IMR-90 (cell line): ENCODE data around the gene PRAF2. TPM values are rescaled to one million over a fixed set of nuclear protein-coding genes. Genes with fewer than 3 reads are reported as not detected.
A peak's percentile ranks its signal among the peaks of the same experiment; 100 is the strongest.

ENCODE experiments used
- ATAC-seq: fragments of 200-7000 bp; cut with Tn5 transposase; 2 replicates; pipeline ENCODE4 v1.9.1; 2020; ENCODE audit warnings: low read depth, mild to moderate bottlenecking, moderate library complexity
- BruUV-seq: library from RNA; stranded (reverse); fragments of 400-500 nt; replicated peaks from 2 replicates; lab custom pipeline; 2021; lab: Mats Ljungman, UMichigan
- CTCF ChIA-PET: fragments of 300-600 bp; formaldehyde crosslinking; extraction: SDS; loops from one replicate; lab custom pipeline; 2021; ENCODE audit warnings: antibody characterized with exemption; lab: Yijun Ruan, JAX
- POLR2A ChIA-PET: fragments of 300-600 bp; sonication (Branson Sonifier 250); formaldehyde crosslinking; loops from one replicate; lab custom pipeline; 2022; ENCODE audit warnings: antibody characterized with exemption; ENCODE audit not compliant: unreplicated experiment; lab: Charles Lee
- DNase-seq: peaks from one replicate; pipeline ENCODE4 v3.0.0; 2013
- H2AFZ ChIP-seq: replicated peaks from 2 replicates; pipeline ENCODE3; 2013; ENCODE audit warnings: low read length, mild to moderate bottlenecking; ENCODE audit not compliant: poor library complexity
- H2AK5ac ChIP-seq: 2 replicates; pipeline ENCODE4 v1.6.1; 2013; ENCODE audit warnings: low read depth, low read length, inconsistent platforms
- H2AK9ac ChIP-seq: replicated peaks from 2 replicates; pipeline ENCODE3; 2013; ENCODE audit warnings: mild to moderate bottlenecking, low read depth, low read length, moderate library complexity; ENCODE audit not compliant: poor library complexity
- H2BK120ac ChIP-seq: 2 replicates; pipeline ENCODE4 v1.6.1; 2013; ENCODE audit warnings: low read depth, low read length, inconsistent platforms
- H2BK15ac ChIP-seq: 3 replicates; pipeline ENCODE4 v1.6.1; 2013; ENCODE audit warnings: low read depth, low read length, inconsistent platforms
- H2BK20ac ChIP-seq: 2 replicates; pipeline ENCODE4 v1.6.1; 2013; ENCODE audit warnings: low read depth, mild to moderate bottlenecking, inconsistent platforms, low read length, moderate library complexity
- H2BK5ac ChIP-seq: 2 replicates; pipeline ENCODE4 v1.6.1; 2013; ENCODE audit warnings: mild to moderate bottlenecking, low read depth, low read length, inconsistent platforms; ENCODE audit not compliant: poor library complexity, severe bottlenecking
- H3K14ac ChIP-seq: replicated peaks from 2 replicates; pipeline ENCODE4 v1.6.1; 2013; ENCODE audit warnings: low read depth, low read length, inconsistent platforms
- H3K18ac ChIP-seq: 2 replicates; pipeline ENCODE4 v1.6.1; 2013; ENCODE audit warnings: low read depth, low read length, control low read depth
- H3K23ac ChIP-seq: 2 replicates; pipeline ENCODE4 v1.6.1; 2013; ENCODE audit warnings: low read depth, low read length, inconsistent platforms
- H3K27ac ChIP-seq: 2 replicates; pipeline ENCODE4 v1.5.1; 2013; ENCODE audit warnings: mild to moderate bottlenecking, control low read depth, low read length; ENCODE audit not compliant: insufficient read depth
- H3K27me3 ChIP-seq: 2 replicates; pipeline ENCODE4 v1.6.1; 2013; ENCODE audit warnings: low read length; ENCODE audit not compliant: control insufficient read depth, insufficient read depth
- H3K36me3 ChIP-seq: 2 replicates; pipeline ENCODE4 v1.6.1; 2013; ENCODE audit warnings: low read length, mixed read lengths; ENCODE audit not compliant: control insufficient read depth, insufficient read depth
- H3K4ac ChIP-seq: 2 replicates; pipeline ENCODE4 v1.6.1; 2013; ENCODE audit warnings: low read depth, low read length, inconsistent platforms
- H3K4me1 ChIP-seq: 2 replicates; pipeline ENCODE4 v1.6.1; 2013; ENCODE audit warnings: low read length, mixed read lengths; ENCODE audit not compliant: control insufficient read depth, insufficient read depth
- H3K4me2 ChIP-seq: 2 replicates; pipeline ENCODE4 v1.6.1; 2013; ENCODE audit warnings: low read depth, mild to moderate bottlenecking, control low read depth, low read length, moderate library complexity
- H3K4me3 ChIP-seq: 2 replicates; pipeline ENCODE4 v1.5.1; 2013; ENCODE audit warnings: low read depth, mild to moderate bottlenecking, control low read depth, low read length, moderate library complexity; ENCODE audit not compliant: insufficient read depth
- H3K56ac ChIP-seq: 2 replicates; pipeline ENCODE4 v1.6.1; 2013; ENCODE audit warnings: low read length, inconsistent platforms; ENCODE audit not compliant: insufficient read depth; ENCODE audit errors: extremely low read depth
- H3K79me1 ChIP-seq, 2 experiments: 2 replicates each; pipeline ENCODE4 v1.6.1; 2013; ENCODE audit warnings: low read length in 2 of 2, inconsistent platforms in 1 of 2, low read depth in 1 of 2
- H3K9ac ChIP-seq: 2 replicates; pipeline ENCODE4 v1.6.1; 2013; ENCODE audit warnings: low read depth, low read length, control low read depth
- H3K9me1 ChIP-seq: 2 replicates; pipeline ENCODE4 v1.6.1; 2013; ENCODE audit warnings: low read length, inconsistent platforms; ENCODE audit not compliant: insufficient read depth
- H3K9me3 ChIP-seq: 2 replicates; pipeline ENCODE4 v1.6.1; 2013; ENCODE audit warnings: low read length; ENCODE audit not compliant: control insufficient read depth, insufficient read depth
- H4K20me1 ChIP-seq: 2 replicates; pipeline ENCODE4 v1.6.1; 2013; ENCODE audit warnings: low read length, inconsistent platforms; ENCODE audit not compliant: insufficient read depth
- H4K5ac ChIP-seq: 2 replicates; pipeline ENCODE4 v1.6.1; 2013; ENCODE audit warnings: mild to moderate bottlenecking, low read depth, low read length, control low read depth
- H4K8ac ChIP-seq, 2 experiments: 2 replicates each; pipeline ENCODE4 v1.6.1; 2013; ENCODE audit warnings: low read depth in 2 of 2, low read length in 2 of 2, control low read depth in 1 of 2, inconsistent platforms in 1 of 2
- H4K91ac ChIP-seq: 2 replicates; pipeline ENCODE4 v1.6.1; 2013; ENCODE audit warnings: low read depth, low read length, inconsistent platforms; ENCODE audit not compliant: insufficient read depth
- BHLHE40 ChIP-seq: fragments of 150-350 bp; IDR thresholded peaks from 2 replicates; pipeline ENCODE4 v1.6.1; 2016; ENCODE audit warnings: mild to moderate bottlenecking, low read depth, low read length
- MAZ ChIP-seq: IDR thresholded peaks from 2 replicates; pipeline ENCODE4 v1.6.1; 2012; ENCODE audit warnings: low read depth, mild to moderate bottlenecking, low read length, improper control_type of control experiment, moderate library complexity, borderline replicate concordance
- POLR2A ChIP-seq: IDR thresholded peaks from 2 replicates; pipeline ENCODE4 v1.6.1; 2012; ENCODE audit warnings: mild to moderate bottlenecking, low read depth, low read length
- RAD21 ChIP-seq: IDR thresholded peaks from 2 replicates; pipeline ENCODE4 v1.6.1; 2012; ENCODE audit warnings: low read length, improper control_type of control experiment
- RCOR1 ChIP-seq: IDR thresholded peaks from 2 replicates; pipeline ENCODE4 v1.6.1; 2012; ENCODE audit warnings: mild to moderate bottlenecking, low read length, improper control_type of control experiment; ENCODE audit not compliant: insufficient replicate concordance
- RFX5 ChIP-seq: IDR thresholded peaks from 2 replicates; pipeline ENCODE4 v1.8.0; 2012; ENCODE audit warnings: low read depth, mild to moderate bottlenecking, low read length, moderate library complexity
- WGBS, 2 experiments: methylation state at CpG; one replicate each; pipeline versions ENCODE4 v1.1.5 to v1.1.7; 2013; ENCODE audit warnings: missing lambda C conversion rate in 2 of 2; ENCODE audit not compliant: insufficient read length in 1 of 2; ENCODE audit errors: extremely low coverage in 2 of 2; 5-methylcytosine and 5-hydroxymethylcytosine counted together
- dilution Hi-C: fragments of 300-500 bp; cut with HindIII; formaldehyde crosslinking; loops from one replicate; pipeline ENCODE4 v1.14.3; 2018; ENCODE audit warnings: low sequenced_read_pairs; ENCODE audit not compliant: unreplicated experiment
- in situ Hi-C: fragments of 300-500 bp; cut with MboI; formaldehyde crosslinking; loops from 3 replicates; pipeline ENCODE4 v1.14.3; 2019; ENCODE audit warnings: low sequenced_read_pairs, inconsistent platforms, mixed read lengths
- intact Hi-C: fragments of 100-400 bp; cut with micrococcal nuclease; formaldehyde crosslinking; loops from 2 replicates; pipeline ENCODE4 v1.10.0; 2022
- polyA plus RNA-seq, 3 experiments: library from polyadenylated mRNA; depleted of rRNA; stranded (reverse); fragments of >200 nt; gene quantifications; 2 replicates each; pipeline ENCODE4 v1.2.3, GENCODE V29; 2012; ENCODE audit warnings: low replicate concordance in 1 of 3
- total RNA-seq: library from RNA; depleted of rRNA; stranded (reverse); fragments of >200 nt; gene quantifications from 2 replicates; pipeline ENCODE4 v1.2.3, GENCODE V29; 2012

The PRAF2 gene
- total and polyA plus RNA-seq, 2 of the 4 experiments (the other 2 are of a cell fraction), result 3.8 to 65.5 TPM

GRCh38 chrX:49043987-49044281, 29.9 kb downstream of the PRAF2 start:
- H2BK120ac ChIP-seq, result no peak overlapping the region
- ChIA-PET POLR2A (no interaction called here), CTCF (interaction anchor here (0.6 to 0.7 kb wide), 3 partner anchors 60 to 127 kb away, joined by 3 to 5 read pairs (median 3); no protein-coding TSS in a partner anchor)
- H3K27ac ChIP-seq, result no peak overlapping the region
- DNase-seq (no peak), ATAC-seq (no peak)
- H3K23ac ChIP-seq, result no peak overlapping the region
- 29% methylated on average over 7 of the region's 13 CpGs; no CpG with 5 or more reads in 1 of the 2 experiments for WGBS, 2 experiments
- no peak overlapping the region for H3K56ac ChIP-seq
- no peak overlapping the region for H3K4me2 ChIP-seq
- in situ Hi-C loops, result no loop called here
- H4K5ac ChIP-seq, result no peak overlapping the region
- H3K14ac ChIP-seq, result no peak overlapping the region
- BruUV-seq, result no TSS peak
- H2AK5ac ChIP-seq, result no peak overlapping the region
- intact Hi-C loops, result loop anchor here (1.0 to 5.0 kb wide), 6 partner anchors 30 to 127 kb away; partner anchors contain the start of genes GRIPAP1, PIM2 and PRAF2
- 0 out of 2 replicates have a peak overlapping the region, but pooled peaks have one; percentile 22 for H3K4ac ChIP-seq
- no peaks in the 10 kb centered on the region for H3K9me3 ChIP-seq
- H2BK5ac ChIP-seq, result no peak overlapping the region
- peaks cover 10% of the 10 kb centered on the region for H3K36me3 ChIP-seq
- peak overlapping the region; percentile 9; the same call in 1 of the 2 replicates for H3K9ac ChIP-seq
- H2BK15ac ChIP-seq, result peak overlapping the region; percentile 33; the same call in 1 of the 3 replicates
- peak overlapping the region in 1 of 2 experiments; percentile 37; a peak in 1 of 4 replicates for H4K8ac ChIP-seq
- peaks cover 10% of the 10 kb centered on the region for H3K4me1 ChIP-seq
- H3K79me1 ChIP-seq, result peaks cover 0 to 11% of the 10 kb centered on the region in 2 experiments; a peak in 2 of 4 replicates
- H3K27me3 ChIP-seq, result no peaks in the 10 kb centered on the region
- H2BK20ac ChIP-seq, result peak overlapping the region; percentile 3; the same call in 1 of the 2 replicates
- no peaks in the 10 kb centered on the region for H4K20me1 ChIP-seq
- H3K18ac ChIP-seq, result no peak overlapping the region
- H2AK9ac ChIP-seq, result no peak overlapping the region
- peak overlapping the region; percentile 82 for H2AFZ ChIP-seq
- H3K9me1 ChIP-seq, result no peaks in the 10 kb centered on the region
- peak overlapping the region; percentile 31; the same call in 1 of the 2 replicates for H4K91ac ChIP-seq
- dilution Hi-C loops, result no loop called here
- no peak for TF ChIP-seq RFX5
- no peak for TF ChIP-seq MAZ
- no peak for TF ChIP-seq RCOR1
- no peak for TF ChIP-seq POLR2A
- no peak for TF ChIP-seq RAD21
- no peak for TF ChIP-seq BHLHE40
- no peak overlapping the region for H3K4me3 ChIP-seq
